OCI-LY7 (cell line): ENCODE data around the gene ADCY3. TPM values are rescaled to one million over a fixed set of nuclear protein-coding genes. Genes with fewer than 3 reads are reported as not detected.
A peak's percentile ranks its signal among the peaks of the same experiment; 100 is the strongest.

Experiments used
- BruUV-seq: library from RNA; stranded (reverse); fragments of 400-500 nt; replicated peaks from 2 replicates; lab custom pipeline; 2021; lab: Mats Ljungman, UMichigan
- CTCF ChIA-PET: fragments of 300-600 bp; sonication (Branson Sonifier 250); formaldehyde crosslinking; loops from one replicate; lab custom pipeline; 2022; ENCODE audit warnings: antibody characterized with exemption; ENCODE audit not compliant: unreplicated experiment; lab: Charles Lee
- POLR2A ChIA-PET: fragments of 300-600 bp; sonication (Branson Sonifier 250); formaldehyde crosslinking; loops from one replicate; lab custom pipeline; 2022; ENCODE audit warnings: antibody characterized with exemption; lab: Charles Lee
- DNase-seq: peaks from one replicate; pipeline ENCODE4 v3.0.0-alpha.2; 2015; ENCODE audit warnings: low spot score
- H2AFZ ChIP-seq: fragments of 200-600 bp; sonication (generic), shearing (Covaris generic); 2 replicates; pipeline ENCODE4 v1.6.1; 2014; ENCODE audit warnings: mild to moderate bottlenecking, antibody characterized with exemption, low read length, moderate library complexity
- H3K27ac ChIP-seq: fragments of 200-600 bp; sonication (generic); 2 replicates; pipeline ENCODE4 v1.5.1; 2014; ENCODE audit warnings: mixed run types, low read depth, mild to moderate bottlenecking, moderate library complexity, low read length, inconsistent platforms; ENCODE audit not compliant: poor library complexity, severe bottlenecking
- H3K36me3 ChIP-seq: fragments of 200-600 bp; sonication (generic); 2 replicates; pipeline ENCODE4 v1.6.1; 2014; ENCODE audit warnings: mild to moderate bottlenecking, antibody characterized with exemption, low read length, moderate library complexity, mixed read lengths; ENCODE audit not compliant: insufficient read depth
- H3K4me1 ChIP-seq: fragments of 200-600 bp; sonication (generic); 2 replicates; pipeline ENCODE4 v1.5.1; 2014; ENCODE audit warnings: mild to moderate bottlenecking, low read length; ENCODE audit not compliant: insufficient read depth, poor library complexity, severe bottlenecking
- H3K4me2 ChIP-seq: fragments of 200-600 bp; sonication (generic); 2 replicates; pipeline ENCODE4 v1.6.1; 2014; ENCODE audit warnings: mild to moderate bottlenecking, low read length
- H3K4me3 ChIP-seq: fragments of 200-600 bp; sonication (generic); 2 replicates; pipeline ENCODE4 v1.5.1; 2014; ENCODE audit warnings: mild to moderate bottlenecking, low read depth, low read length; ENCODE audit not compliant: poor library complexity, severe bottlenecking
- H3K79me2 ChIP-seq: fragments of 200-600 bp; sonication (generic); 2 replicates; pipeline ENCODE4 v1.6.1; 2016; ENCODE audit warnings: low read depth, mild to moderate bottlenecking, low read length, moderate library complexity, mixed read lengths; ENCODE audit not compliant: insufficient read depth
- H3K9me2 ChIP-seq: fragments of 200-600 bp; sonication (generic); 2 replicates; pipeline ENCODE4 v1.6.1; 2016; ENCODE audit warnings: mild to moderate bottlenecking, low read length, mixed read lengths; ENCODE audit not compliant: insufficient read depth
- H3K9me3 ChIP-seq: fragments of 200-600 bp; sonication (generic); 2 replicates; pipeline ENCODE4 v1.6.1; 2014; ENCODE audit warnings: mild to moderate bottlenecking, mixed run types, low read length, mixed read lengths
- H4K20me1 ChIP-seq: fragments of 200-600 bp; sonication (generic); 2 replicates; pipeline ENCODE4 v1.6.1; 2014; ENCODE audit warnings: mild to moderate bottlenecking, antibody characterized with exemption, low read length, moderate library complexity, mixed read lengths; ENCODE audit not compliant: insufficient read depth
- CTCF ChIP-seq: fragments of 200-600 bp; sonication (generic); conservative IDR thresholded peaks from 2 replicates; pipeline ENCODE4 v1.5.1; 2014; ENCODE audit warnings: mild to moderate bottlenecking, antibody characterized with exemption, low read length, moderate library complexity, mixed read lengths
- EZH2phosphoT487 ChIP-seq: fragments of 200-600 bp; sonication (generic); IDR thresholded peaks from 2 replicates; pipeline ENCODE4 v1.6.1; 2018; ENCODE audit warnings: low read depth, borderline replicate concordance, mild to moderate bottlenecking, mixed run types, antibody characterized with exemption, low read length, moderate library complexity, mixed read lengths
- intact Hi-C: fragments of 100-400 bp; cut with micrococcal nuclease; formaldehyde crosslinking; loops from one replicate; pipeline ENCODE4 v1.10.0; 2022; ENCODE audit not compliant: unreplicated experiment
- total RNA-seq, 2 experiments: library from RNA; depleted of rRNA in 1 of 2; stranded (reverse); fragments of >200 nt in 1 of 2; shearing (Covaris generic) in 1 of 2; gene quantifications; 2 replicates each; pipeline ENCODE4 v1.2.3, GENCODE V29; 2014 to 2022

The ADCY3 gene
- total RNA-seq, 2 experiments from 2014 or later = 45.8 to 55.0 TPM

- H3K36me3 ChIP-seq = no peaks in the 10 kb centered on the region
- DNase-seq = no peak
- POLR2A ChIA-PET = no interaction called here
These were observed 12.7 kb upstream of the ADCY3 start for GRCh38 chr2:24932715-24933114.

GRCh38 chr2:24930768-24931167 lies 10.7 kb upstream of the ADCY3 start:
- Histone ChIP-seq H3K36me3 (no peaks in the 10 kb centered on the region), H2AFZ (peak overlapping the region; percentile 92), H3K79me2 (no peaks in the 10 kb centered on the region), H3K4me3 (peak overlapping the region; percentile 13), H3K4me1 (peaks cover 15% of the 10 kb centered on the region), H3K4me2 (peak overlapping the region; percentile 61), H4K20me1 (no peaks in the 10 kb centered on the region), H3K9me3 (no peaks in the 10 kb centered on the region), H3K9me2 (no peaks in the 10 kb centered on the region), H3K27ac (no peak overlapping the region)
- peak; percentile 69 for DNase-seq
- TF ChIP-seq CTCF (no peak), EZH2phosphoT487 (no peak)
- intact Hi-C loops = no loop called here
- POLR2A ChIA-PET = interaction anchor here (0.5 to 1.2 kb wide), 3 partner anchors 9 to 23 kb away, joined by 3 to 11 read pairs (median 6); no protein-coding TSS in a partner anchor
- no TSS peak for BruUV-seq
- CTCF ChIA-PET = no interaction called here

More at GRCh38 chr2:24932715-24933114, 12.7 kb upstream of the ADCY3 start:
- no peaks in the 10 kb centered on the region for H3K9me3 ChIP-seq
- peaks cover 15% of the 10 kb centered on the region for H3K4me1 ChIP-seq
- no peak overlapping the region for H2AFZ ChIP-seq
- no peaks in the 10 kb centered on the region for H3K79me2 ChIP-seq
- TF ChIP-seq CTCF (no peak), EZH2phosphoT487 (no peak)
- intact Hi-C loops = no loop called here
- H3K4me3 ChIP-seq = no peak overlapping the region
- no peaks in the 10 kb centered on the region for H3K9me2 ChIP-seq
- H3K4me2 ChIP-seq = no peak overlapping the region
- H4K20me1 ChIP-seq = no peaks in the 10 kb centered on the region
- no TSS peak for BruUV-seq
- no peak overlapping the region for H3K27ac ChIP-seq
- CTCF ChIA-PET = no interaction called here

- Histone ChIP-seq H3K9me2 (no peaks in the 10 kb centered on the region), H4K20me1 (no peaks in the 10 kb centered on the region), H3K4me1 (peaks cover 15% of the 10 kb centered on the region), H3K9me3 (no peaks in the 10 kb centered on the region), H3K4me2 (no peak overlapping the region), H3K4me3 (no peak overlapping the region), H3K36me3 (no peaks in the 10 kb centered on the region), H2AFZ (no peak overlapping the region), H3K79me2 (no peaks in the 10 kb centered on the region), H3K27ac (no peak overlapping the region)
- DNase-seq = no peak
- POLR2A ChIA-PET = no interaction called here
- CTCF ChIA-PET = no interaction called here
- TF ChIP-seq EZH2phosphoT487 (no peak), CTCF (0 out of 2 replicates have a peak, but pooled peaks have one; percentile 20)
- intact Hi-C loops = no loop called here
- no TSS peak for BruUV-seq
These were observed 9.2 kb upstream of the ADCY3 start for GRCh38 chr2:24929230-24929629.
